ENCODE results near the gene SLC48A1. TPM values are rescaled to one million over a fixed set of nuclear protein-coding genes. Genes with fewer than 3 reads are reported as not detected.

The SLC48A1 gene
- total RNA-seq, 1 donor from 2014 or later: 10.1 TPM

DNA sequence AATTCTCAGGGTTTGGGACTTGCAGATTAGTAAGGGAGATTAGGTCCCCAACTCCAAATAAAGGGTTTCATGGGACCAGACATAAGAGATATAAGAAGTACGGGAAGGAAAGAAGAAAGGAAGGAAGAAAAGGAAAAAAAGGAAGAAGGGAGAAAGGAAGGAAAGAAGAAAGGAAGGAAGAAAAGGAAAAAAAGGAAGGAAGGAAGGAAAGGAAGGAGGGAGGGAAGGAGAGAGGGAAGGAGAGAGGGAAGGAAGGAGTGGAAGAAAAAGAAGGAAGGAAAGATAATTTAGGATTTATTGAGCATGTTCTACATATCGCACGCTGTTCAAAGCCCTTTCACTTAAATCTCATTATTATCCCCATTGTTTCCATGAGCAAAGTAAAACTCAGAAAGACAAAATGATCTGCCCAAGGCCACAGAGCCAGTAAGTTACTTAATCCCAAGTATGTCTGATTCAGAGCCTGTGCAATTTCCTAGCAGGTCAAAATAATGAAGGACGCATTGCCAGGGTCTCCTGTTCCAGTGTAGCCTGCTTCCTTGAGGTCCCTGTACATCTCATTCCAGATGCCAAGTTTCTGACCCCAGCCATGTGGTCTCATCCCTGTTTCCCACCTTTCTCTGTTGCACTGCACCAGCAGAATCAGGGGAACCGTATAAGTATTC, 50.5 kb downstream of the SLC48A1 start:
- DNase-seq (ENCODE audit: low read depth in 2 of 2): no peak

- no peak for DNase-seq (ENCODE audit: low read depth in 2 of 2)
These were observed 51.2 kb downstream of the SLC48A1 start for GRCh38 chr12:47824198-47824597.

- DNase-seq (ENCODE audit: low read depth in 2 of 2): no peak
These were observed 51.6 kb downstream of the SLC48A1 start for GRCh38 chr12:47824635-47825034.

GRCh38 chr12:47825173-47825639, 52.2 kb downstream of the SLC48A1 start:
- no peak for DNase-seq (ENCODE audit: low read depth in 2 of 2)

DNA sequence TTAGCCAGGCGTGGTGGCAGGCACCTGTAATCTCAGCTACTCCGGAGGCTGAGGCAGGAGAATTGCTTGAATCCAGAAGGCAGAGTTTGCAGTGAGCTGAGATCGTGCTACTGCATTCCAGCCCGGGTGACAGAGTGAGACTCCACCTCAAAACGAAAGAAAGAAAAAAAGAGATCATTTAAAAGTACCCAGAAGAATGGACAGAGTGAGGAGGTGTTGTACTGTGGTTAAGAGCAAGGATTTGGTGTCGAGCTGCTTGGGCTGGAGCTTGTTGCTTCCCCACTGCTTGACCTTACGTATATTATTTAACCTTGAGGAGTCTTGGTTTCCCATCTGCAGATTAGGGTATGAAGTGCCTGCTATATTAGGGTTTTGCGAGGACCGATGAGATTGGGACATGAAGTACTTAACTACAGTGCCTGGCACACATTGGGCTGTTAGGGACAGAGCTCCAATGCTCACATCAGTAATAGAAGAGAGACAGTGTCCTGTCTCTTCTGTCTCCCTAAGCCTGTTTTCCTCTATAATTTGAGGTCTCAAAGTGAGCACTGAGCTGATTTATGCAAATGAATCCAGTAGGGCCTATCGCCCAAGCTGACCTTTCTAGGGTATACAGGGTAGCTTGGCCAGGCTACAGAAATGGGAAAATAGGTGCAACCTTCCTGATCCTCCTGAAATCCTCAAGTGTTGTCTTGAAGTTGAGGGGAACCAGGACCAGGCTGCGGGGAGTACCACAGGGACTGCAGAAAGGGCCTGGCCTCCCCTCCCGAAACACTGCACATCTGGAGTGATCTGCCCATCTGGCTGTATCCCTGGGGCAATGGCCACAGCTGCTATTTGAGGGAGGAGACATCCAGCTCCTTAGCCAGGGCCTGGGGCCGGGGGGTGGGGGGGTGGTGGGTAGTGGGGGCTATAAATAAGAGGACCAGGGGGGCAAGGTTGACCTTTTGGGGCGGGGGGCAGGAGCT, 55.3 kb downstream of the SLC48A1 start:
- no peak for DNase-seq (ENCODE audit: low read depth in 2 of 2)

GRCh38 chr12:47828976-47829482, 56.0 kb downstream of the SLC48A1 start:
- DNase-seq (ENCODE audit: low read depth in 2 of 2): peak in 1 of 2 donors; percentile 50

- DNase-seq (ENCODE audit: low read depth in 2 of 2): no peak
These were observed 56.5 kb downstream of the SLC48A1 start for GRCh38 chr12:47829584-47829983.

Other genes with a start within 250 kb of the SLC48A1 start
- gene RPAP3, start 67.2 kb upstream of the SLC48A1 start, total RNA-seq: 5.8 and 5.9 TPM in 2 replicates
- gene ENDOU, start 47.7 kb upstream of the SLC48A1 start, total RNA-seq: under 0.01 TPM in 1 of 2 replicates, not detected in the other
- 7.1 and 11.8 TPM in 2 replicates for gene RAPGEF3, start 14.4 kb upstream of the SLC48A1 start, total RNA-seq
- 30.5 and 31.7 TPM in 2 replicates for gene HDAC7, start 46.7 kb downstream of the SLC48A1 start, total RNA-seq
- gene VDR, start 131.8 kb downstream of the SLC48A1 start, total RNA-seq: not detected in 2 replicates
- 36.1 and 49.5 TPM in 2 replicates for gene TMEM106C, start 190.4 kb downstream of the SLC48A1 start, total RNA-seq
- not detected in 2 replicates for gene COL2A1, start 231.2 kb downstream of the SLC48A1 start, total RNA-seq